K562 (cell line): ENCODE data around the gene CD46. TPM values are rescaled to one million over a fixed set of nuclear protein-coding genes. Genes with fewer than 3 reads are reported as not detected.

ENCODE experiments used
- ARNT ChIP-seq, 2 experiments: fragments of 450-650 bp; IDR thresholded peaks; 2 replicates each; pipeline ENCODE4 v1.6.1; 2016; ENCODE audit warnings: mild to moderate bottlenecking in 1 of 2
- ATF1 ChIP-seq, 2 experiments: fragments of 450-650 bp in 1 of 2; IDR thresholded peaks; 2 replicates each; pipeline ENCODE4 v1.6.1; 2016; ENCODE audit warnings: missing compliant biosample characterization in 1 of 2, missing genetic modification characterization in 1 of 2
- BDP1 ChIP-seq: IDR thresholded peaks from 3 replicates; pipeline ENCODE4 v1.6.1; 2011; ENCODE audit not compliant: insufficient read length, insufficient read depth
- CAMTA2 ChIP-seq: fragments of 250-450 bp; sonication (Bioruptor Pico); conservative IDR thresholded peaks from 2 replicates; pipeline ENCODE4 v1.5.1; 2022
- CBX8 ChIP-seq: fragments of 200-600 bp; sonication (generic); IDR thresholded peaks from 2 replicates; pipeline ENCODE4 v1.6.1; 2012; ENCODE audit warnings: borderline replicate concordance, mixed run types, low read depth, mild to moderate bottlenecking, moderate library complexity, mixed read lengths, low read length, control low read depth, inconsistent platforms; ENCODE audit not compliant: poor library complexity, severe bottlenecking; ENCODE audit errors: extremely low read depth
- COPS2 ChIP-seq: fragments of 450-650 bp; conservative IDR thresholded peaks from 2 replicates; pipeline ENCODE4 v1.6.1; 2016; ENCODE audit warnings: mild to moderate bottlenecking, moderate library complexity
- CREM ChIP-seq: IDR thresholded peaks from 2 replicates; pipeline ENCODE4 v1.6.1; 2014; ENCODE audit warnings: antibody characterized with exemption, low read depth
- ERF ChIP-seq: fragments of 450-650 bp; formaldehyde crosslinking; IDR thresholded peaks from 2 replicates; pipeline ENCODE4 v1.4.0; 2020; ENCODE audit warnings: mild to moderate bottlenecking, mixed read lengths
- ETV5 ChIP-seq: sonication (generic); formaldehyde crosslinking; IDR thresholded peaks from 2 replicates; pipeline ENCODE4 v1.4.0; 2020; ENCODE audit warnings: low read depth, mild to moderate bottlenecking, missing genetic modification reagents
- HBP1 ChIP-seq: fragments of 450-650 bp; formaldehyde crosslinking; IDR thresholded peaks from 2 replicates; pipeline ENCODE4 v1.4.0; 2022; ENCODE audit warnings: missing genetic modification characterization
- HMG20A ChIP-seq: fragments of 450-650 bp; formaldehyde crosslinking; conservative IDR thresholded peaks from 2 replicates; pipeline ENCODE4 v1.4.0; 2020; ENCODE audit warnings: mild to moderate bottlenecking, mixed read lengths
- HMG20B ChIP-seq: fragments of 250-450 bp; sonication (Bioruptor Pico); IDR thresholded peaks from 2 replicates; pipeline ENCODE4 v1.5.0; 2021; ENCODE audit warnings: mild to moderate bottlenecking
- HMGN3 ChIP-seq: IDR thresholded peaks from 2 replicates; pipeline ENCODE4 v1.6.1; 2011; ENCODE audit warnings: borderline replicate concordance, low read depth, mild to moderate bottlenecking, mixed read lengths, low read length; ENCODE audit not compliant: insufficient read length; ENCODE audit errors: extremely low read depth
- KDM1A ChIP-seq, 2 experiments: fragments of 450-650 bp; IDR thresholded peaks; 2 replicates each; pipeline ENCODE4 v1.6.1; 2016; ENCODE audit warnings: mild to moderate bottlenecking in 2 of 2
- MEF2D ChIP-seq: conservative IDR thresholded peaks from 2 replicates; pipeline ENCODE4 v1.6.1; 2016; ENCODE audit warnings: low read depth, missing genetic modification characterization, missing compliant biosample characterization
- RAD21 ChIP-seq, 2 experiments: fragments of 250-450 bp in 1 of 2; fragments of 450-650 bp in 1 of 2; sonication (Bioruptor Pico) in 1 of 2; formaldehyde crosslinking in 1 of 2; IDR thresholded peaks in 1 of 2; conservative IDR thresholded peaks in 1 of 2; 2 replicates each; pipeline versions ENCODE4 v1.4.0 to v1.8.0; 2020 to 2022; ENCODE audit warnings: mild to moderate bottlenecking in 2 of 2, moderate library complexity in 1 of 2
- SAFB2 ChIP-seq: fragments of 200-400 bp; formaldehyde crosslinking; IDR thresholded peaks from 2 replicates; pipeline ENCODE4 v1.6.1; 2018; ENCODE audit warnings: borderline replicate concordance, low read length, low read depth, moderate library complexity; ENCODE audit not compliant: severe bottlenecking
- TRIM24 ChIP-seq, 2 experiments: fragments of 450-650 bp; IDR thresholded peaks; 2 replicates each; pipeline ENCODE4 v1.6.1; 2016
- ZBTB17 ChIP-seq: fragments of 450-650 bp; formaldehyde crosslinking; IDR thresholded peaks from 2 replicates; pipeline ENCODE4 v1.4.0; 2020; ENCODE audit warnings: mild to moderate bottlenecking
- ZHX1 ChIP-seq: fragments of 150-350 bp; conservative IDR thresholded peaks from 2 replicates; pipeline ENCODE4 v1.6.1; 2014; ENCODE audit warnings: low read length
- ZNF197 ChIP-seq: fragments of 200-800 bp; sonication (Bioruptor generic); IDR thresholded peaks from 2 replicates; pipeline ENCODE4 v1.6.1; 2016; ENCODE audit warnings: low read depth, missing genetic modification characterization, missing compliant biosample characterization
- ZNF311 ChIP-seq: fragments of 250-450 bp; sonication (Bioruptor Pico); IDR thresholded peaks from 2 replicates; pipeline ENCODE4 v1.4.0; 2020; ENCODE audit warnings: mild to moderate bottlenecking, moderate library complexity
- polyA plus RNA-seq, 8 experiments: library from polyadenylated mRNA; depleted of rRNA in 4 of 8; stranded (reverse) in 5 of 8; unstranded in 3 of 8; fragments of >200 nt; fragmentation: Nextera tagmentation in 2 of 8; fragmentation: Illumina TruSeq in 1 of 8; extraction: Ambion mirVana in 2 of 8; extraction: Trizol in 1 of 8; gene quantifications; 2 replicates each; pipeline versions ENCODE4 v1.2.1 to v1.2.3, GENCODE V29; 2011 to 2014; ENCODE audit warnings: inconsistent platforms in 1 of 8, missing spikeins in 1 of 8
- total RNA-seq, 7 experiments: library from RNA; depleted of rRNA in 6 of 7; stranded (reverse); fragments of >200 nt in 6 of 7; fragmentation: Illumina TruSeq in 2 of 7; extraction: Trizol in 2 of 7; gene quantifications; 2 replicates each; pipeline versions ENCODE4 v1.2.1 to v1.2.3, GENCODE V29; 2011 to 2021; ENCODE audit warnings: low replicate concordance in 1 of 7

The CD46 gene
- total and polyA plus RNA-seq, 9 of the 15 experiments (the other 6 are each of a cell fraction or from before 2014, with no cell fraction given) = 87.9 to 374 (median 156) TPM

DNA sequence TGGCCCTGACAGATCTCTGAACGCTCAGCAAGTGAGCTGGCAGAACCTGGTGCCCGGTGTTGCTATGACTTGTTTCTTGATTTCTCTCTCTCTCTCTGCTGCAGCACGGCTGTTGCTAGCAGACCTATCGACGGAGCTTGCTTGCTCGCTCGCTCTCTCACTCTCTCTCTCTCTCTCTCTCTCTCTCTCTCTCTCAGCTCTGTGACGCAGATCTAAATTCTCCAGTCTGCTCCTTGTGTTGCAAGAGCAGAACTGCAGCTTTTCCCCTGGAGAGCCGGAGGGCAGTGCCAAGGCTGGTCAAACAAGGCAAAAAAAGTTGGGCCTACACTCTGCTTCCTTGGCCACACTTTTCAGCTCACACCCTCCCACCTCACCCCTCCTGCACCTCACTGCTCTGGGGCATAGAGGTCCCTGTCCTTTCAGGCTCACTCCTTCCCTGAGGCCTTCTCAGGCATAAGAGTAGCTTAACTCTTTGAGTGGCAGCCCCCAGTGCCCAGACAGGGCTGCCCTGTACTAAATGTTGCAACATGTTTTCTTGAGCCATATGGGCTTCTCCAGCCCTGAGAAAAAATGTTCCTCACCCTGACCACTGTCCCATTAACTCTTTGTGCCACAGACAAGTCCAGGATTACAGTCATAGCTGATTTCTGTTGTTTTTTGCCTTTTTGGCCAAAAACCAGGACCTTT is 72.2 kb downstream of the CD46 start (continued):
- TF ChIP-seq ATF1 (CRISPR knock-in tag; IDR thresholded peaks at IDR 0.05) (no peak), ATF1 (tag; IDR thresholded peaks at IDR 0.05) (peak; percentile 78), ZHX1 (peak; percentile 32; the same call in 1 of the 2 replicates), ARNT (IDR thresholded peaks at IDR 0.05) (no peak), CREM (peak; percentile 66), HMG20B (no peak), BDP1 (no peak), RAD21 (CRISPR knock-in tag; conservative IDR thresholded peaks at IDR 0.05 in 1 of 2, IDR thresholded peaks at IDR 0.05 in 1 of 2) (peak in 1 of 2 experiments; percentile 33; a peak in 1 of 4 replicates), COPS2 (no peak), CBX8 (no peak), ERF (CRISPR knock-in tag) (no peak), SAFB2 (no peak), ZNF197 (CRISPR knock-in tag) (0 out of 2 replicates have a peak, but pooled peaks have one; percentile 50), ZBTB17 (CRISPR knock-in tag) (no peak), MEF2D (tag) (peak; percentile 64), KDM1A (IDR thresholded peaks at IDR 0.05) (no peak), ETV5 (CRISPR knock-in tag) (no peak), ZNF311 (CRISPR knock-in tag) (no peak), HMG20A (CRISPR knock-in tag) (no peak), HBP1 (CRISPR knock-in tag) (peak; percentile 77; the same call in 1 of the 2 replicates), TRIM24 (IDR thresholded peaks at IDR 0.05) (0 out of 4 replicates have a peak, but pooled peaks of 1 of the 2 experiments have one; percentile 35), HMGN3 (no peak), CAMTA2 (no peak)
